ENCODE data around the gene FTSJ3. TPM values are rescaled to one million over a fixed set of nuclear protein-coding genes. Genes with fewer than 3 reads are reported as not detected.
A peak's percentile ranks its signal among the peaks of the same experiment; 100 is the strongest.

The FTSJ3 gene
- total RNA-seq, 2 experiments from 2014 or later = 49.2 to 55.0 TPM

DNA sequence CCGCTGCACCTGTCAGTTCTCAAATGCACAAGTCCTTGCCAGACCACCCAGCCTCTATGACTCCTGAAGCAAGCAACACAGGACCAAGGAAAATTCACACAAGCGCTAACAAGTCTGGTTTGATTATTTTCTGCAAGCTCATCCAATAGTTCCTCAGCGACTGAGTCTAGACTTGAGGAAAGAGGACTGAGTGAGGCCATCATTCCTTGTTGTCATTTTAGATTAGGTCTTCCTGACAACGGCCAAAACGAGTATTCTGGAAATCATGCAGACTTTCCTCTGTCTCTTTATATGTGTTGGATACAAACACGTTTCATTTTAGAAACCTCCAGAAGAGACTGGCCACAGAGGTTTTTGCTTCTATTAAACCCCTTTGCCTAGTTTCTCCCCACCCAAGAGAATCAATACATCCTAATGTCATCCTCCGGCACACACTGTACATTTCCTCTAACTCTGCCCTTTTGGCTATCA lies 54.6 kb downstream of the FTSJ3 start:
- Mint-ChIP-seq H3K4me3 (peak overlapping the region; percentile 90), H3K36me3 (ENCODE audit: low read depth) (peaks cover 35% of the 10 kb centered on the region), H3K27me3 (no peaks in the 10 kb centered on the region), H3K27ac (peak overlapping the region; percentile 99), H3K4me1 (peaks cover 51% of the 10 kb centered on the region), H3K9me3 (no peaks in the 10 kb centered on the region)
- DNase-seq = peak; percentile 9
- CTCF ChIA-PET = interaction anchor here (0.8 to 2.4 kb wide), 9 partner anchors 8 to 348 kb away, joined by 3 to 8 read pairs (median 3); partner anchors contain the start of gene FTSJ3
- POLR2A ChIA-PET = interaction anchor here (1.5 kb wide), 1 partner anchor 31 kb away, joined by 10 read pairs; the partner anchor contains the start of gene STRADA

Other genes with a start within 250 kb of the FTSJ3 start
- gene TACO1, start 226.8 kb downstream of the FTSJ3 start, total RNA-seq = 10 to 100 TPM; 22.3 to 23.8 TPM
- 10 to 100 TPM; 38.7 to 40.3 TPM for gene MAP3K3, start 205.2 kb downstream of the FTSJ3 start, total RNA-seq
- gene LIMD2, start 127.5 kb downstream of the FTSJ3 start, total RNA-seq = 100 to 1,000 TPM; 409 to 433 TPM
- gene STRADA, start 85.9 kb downstream of the FTSJ3 start, total RNA-seq = 10 to 100 TPM; 46.8 to 49.0 TPM
- 10 to 100 TPM; 59.2 to 65.4 TPM for gene CCDC47, start 54.1 kb downstream of the FTSJ3 start, total RNA-seq
- 100 to 1,000 TPM; 122 to 153 TPM for gene DDX42, start 53.5 kb downstream of the FTSJ3 start, total RNA-seq
- 100 to 1,000 TPM; 119 to 155 TPM for gene PSMC5, start 232 bp downstream of the FTSJ3 start, total RNA-seq
- 100 to 1,000 TPM; 133 to 138 TPM for gene SMARCD2, start 15.0 kb upstream of the FTSJ3 start, total RNA-seq
- not detected for gene CSH2, start 46.0 kb upstream of the FTSJ3 start, total RNA-seq
- not detected for gene GH2, start 54.3 kb upstream of the FTSJ3 start, total RNA-seq
- not detected for gene CSH1, start 68.9 kb upstream of the FTSJ3 start, total RNA-seq
- gene CSHL1, start 83.6 kb upstream of the FTSJ3 start, total RNA-seq = not detected
- gene GH1, start 91.2 kb upstream of the FTSJ3 start, total RNA-seq = not detected
- gene CD79B, start 104.7 kb upstream of the FTSJ3 start, total RNA-seq = 10 to 100 TPM; 34.6 to 39.9 TPM
- under 1 TPM; 0.04 to 0.17 TPM for gene SCN4A, start 145.3 kb upstream of the FTSJ3 start, total RNA-seq
- gene PRR29, start 170.7 kb upstream of the FTSJ3 start, total RNA-seq = 1 to 10 TPM; 3.8 TPM
- 100 to 1,000 TPM; 113 to 116 TPM for gene ICAM2, start 193.0 kb upstream of the FTSJ3 start, total RNA-seq

Data from activated CD4-positive, alpha-beta T cell treated with anti-CD3 and anti-CD28 coated beads, Interleukin-2, amount 10 ng/mL, durations not matched to agents 7 days and 5 days (primary cell).